GM12874 (cell line): ENCODE measurements around the gene PCTP.

Experiments used
- CTCF ChIP-seq: IDR thresholded peaks from 2 replicates; pipeline ENCODE4 v1.5.1; 2011; ENCODE audit warnings: low read depth, mild to moderate bottlenecking, control low read depth, low read length, moderate library complexity; ENCODE audit not compliant: insufficient read depth

PCTP gene

GRCh38 chr17:55770196-55770870 is 19.5 kb downstream of the PCTP start:
- 0 out of 2 replicates have a peak, but pooled peaks have one; percentile 20 for TF ChIP-seq CTCF

- TF ChIP-seq CTCF = no peak
Measured at GRCh38 chr17:55772086-55772485, 21.2 kb downstream of the PCTP start.

GRCh38 chr17:55773671-55774070 is 22.8 kb downstream of the PCTP start:
- TF ChIP-seq CTCF = no peak

- TF ChIP-seq CTCF = no peak
Measured at GRCh38 chr17:55774846-55775271, 24.0 kb downstream of the PCTP start.

- TF ChIP-seq CTCF = no peak
Measured at GRCh38 chr17:55776271-55776670, 25.4 kb downstream of the PCTP start.

GRCh38 chr17:55777471-55777971 is 26.7 kb downstream of the PCTP start:
- TF ChIP-seq CTCF = no peak

- TF ChIP-seq CTCF = no peak
Measured at GRCh38 chr17:55778389-55779118, 27.7 kb downstream of the PCTP start.
